Caco-2 (cell line): ENCODE data around the gene C2CD3. TPM values are rescaled to one million over a fixed set of nuclear protein-coding genes. Genes with fewer than 3 reads are reported as not detected.

Experiments used
- BruUV-seq: library from RNA; stranded (reverse); fragments of 400-500 nt; replicated peaks from 2 replicates; lab custom pipeline; 2021; lab: Mats Ljungman, UMichigan
- CTCF ChIA-PET: fragments of 300-600 bp; sonication (Branson Sonifier 250); formaldehyde crosslinking; loops from one replicate; lab custom pipeline; 2022; ENCODE audit warnings: antibody characterized with exemption; lab: Charles Lee
- POLR2A ChIA-PET: fragments of 300-600 bp; sonication (Branson Sonifier 250); formaldehyde crosslinking; loops from one replicate; lab custom pipeline; 2022; ENCODE audit warnings: antibody characterized with exemption; lab: Charles Lee
- DNase-seq, 2 experiments: peaks; one replicate each; pipeline versions ENCODE4 v3.0.0 to v3.0.0-alpha.2; 2020 to 2022
- H3K27me3 ChIP-seq: replicated peaks from 2 replicates; pipeline ENCODE4 v1.6.0; 2011; ENCODE audit warnings: low read length; ENCODE audit not compliant: control insufficient read depth, insufficient read depth
- H3K36me3 ChIP-seq: 2 replicates; pipeline ENCODE4 v1.5.1; 2011; ENCODE audit warnings: low read length; ENCODE audit not compliant: control insufficient read depth, insufficient read depth
- H3K4me1 ChIP-seq: fragments of 250-450 bp; sonication (Bioruptor Pico); 2 replicates; pipeline ENCODE4 v1.5.1; 2020; ENCODE audit warnings: mild to moderate bottlenecking
- H3K4me3 ChIP-seq: 2 replicates; pipeline ENCODE4 v1.5.1; 2011; ENCODE audit warnings: low read depth, mild to moderate bottlenecking, control low read depth, low read length
- H3K9me3 ChIP-seq: fragments of 250-450 bp; sonication (Bioruptor Pico); 2 replicates; pipeline ENCODE4 v1.5.1; 2020; ENCODE audit warnings: mild to moderate bottlenecking, moderate library complexity
- H3K27ac Mint-ChIP-seq: one replicate; pipeline ENCODE4 v1.8.0; 2022; ENCODE audit warnings: mixed read lengths; ENCODE audit not compliant: unreplicated experiment
- H3K27me3 Mint-ChIP-seq: one replicate; pipeline ENCODE4 v1.8.0; 2022; ENCODE audit warnings: mixed read lengths; ENCODE audit not compliant: insufficient read depth, unreplicated experiment
- H3K36me3 Mint-ChIP-seq: one replicate; pipeline ENCODE4 v1.8.0; 2022; ENCODE audit warnings: mild to moderate bottlenecking, mixed read lengths; ENCODE audit not compliant: insufficient read depth, unreplicated experiment
- H3K4me1 Mint-ChIP-seq: one replicate; pipeline ENCODE4 v1.8.0; 2022; ENCODE audit warnings: low read depth, mixed read lengths; ENCODE audit not compliant: unreplicated experiment
- H3K4me3 Mint-ChIP-seq: one replicate; pipeline ENCODE4 v1.8.0; 2022; ENCODE audit warnings: mild to moderate bottlenecking, moderate library complexity, mixed read lengths; ENCODE audit not compliant: unreplicated experiment
- H3K9me3 Mint-ChIP-seq: one replicate; pipeline ENCODE4 v1.8.0; 2022; ENCODE audit warnings: mixed read lengths; ENCODE audit not compliant: unreplicated experiment
- intact Hi-C: fragments of 100-400 bp; cut with micrococcal nuclease; formaldehyde crosslinking; loops from one replicate; pipeline ENCODE4 v1.10.0; 2022; ENCODE audit not compliant: unreplicated experiment
- total RNA-seq: library from RNA; stranded (reverse); gene quantifications from 2 replicates; pipeline ENCODE4 v1.2.3, GENCODE V29; 2022
- TF ChIP-seq, protein P1 (sequence below), 2 experiments: fragments of 200-600 bp in 1 of 2; IDR thresholded peaks; 1 replicate in 1 of 2; 2 replicates in 1 of 2; pipeline versions ENCODE4 v1.5.1 to v1.8.0; 2011 to 2022; ENCODE audit warnings: antibody characterized with exemption in 1 of 2, control low read depth in 1 of 2, inconsistent platforms in 1 of 2, low read depth in 1 of 2, low read length in 1 of 2, mild to moderate bottlenecking in 1 of 2, moderate library complexity in 1 of 2; ENCODE audit not compliant: insufficient read depth in 1 of 2, severe bottlenecking in 1 of 2, unreplicated experiment in 1 of 2

Gene C2CD3
- total RNA-seq, 1 experiment from 2014 or later, result 47.5 TPM

- Mint-ChIP-seq H3K36me3 (no peaks in the 10 kb centered on the region), H3K4me1 (no peaks in the 10 kb centered on the region), H3K9me3 (no peaks in the 10 kb centered on the region), H3K27ac (no peak overlapping the region), H3K27me3 (no peaks in the 10 kb centered on the region), H3K4me3 (no peak overlapping the region)
- TF ChIP-seq, protein P1, sequence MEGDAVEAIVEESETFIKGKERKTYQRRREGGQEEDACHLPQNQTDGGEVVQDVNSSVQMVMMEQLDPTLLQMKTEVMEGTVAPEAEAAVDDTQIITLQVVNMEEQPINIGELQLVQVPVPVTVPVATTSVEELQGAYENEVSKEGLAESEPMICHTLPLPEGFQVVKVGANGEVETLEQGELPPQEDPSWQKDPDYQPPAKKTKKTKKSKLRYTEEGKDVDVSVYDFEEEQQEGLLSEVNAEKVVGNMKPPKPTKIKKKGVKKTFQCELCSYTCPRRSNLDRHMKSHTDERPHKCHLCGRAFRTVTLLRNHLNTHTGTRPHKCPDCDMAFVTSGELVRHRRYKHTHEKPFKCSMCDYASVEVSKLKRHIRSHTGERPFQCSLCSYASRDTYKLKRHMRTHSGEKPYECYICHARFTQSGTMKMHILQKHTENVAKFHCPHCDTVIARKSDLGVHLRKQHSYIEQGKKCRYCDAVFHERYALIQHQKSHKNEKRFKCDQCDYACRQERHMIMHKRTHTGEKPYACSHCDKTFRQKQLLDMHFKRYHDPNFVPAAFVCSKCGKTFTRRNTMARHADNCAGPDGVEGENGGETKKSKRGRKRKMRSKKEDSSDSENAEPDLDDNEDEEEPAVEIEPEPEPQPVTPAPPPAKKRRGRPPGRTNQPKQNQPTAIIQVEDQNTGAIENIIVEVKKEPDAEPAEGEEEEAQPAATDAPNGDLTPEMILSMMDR (IDR thresholded peaks at IDR 0.05; ENCODE audit: insufficient read depth in 1 of 2, low read depth in 1 of 2, low read length in 1 of 2, severe bottlenecking in 1 of 2, unreplicated experiment in 1 of 2), result no peak
- Histone ChIP-seq H3K9me3 (no peaks in the 10 kb centered on the region), H3K36me3 (no peaks in the 10 kb centered on the region), H3K4me3 (no peak overlapping the region), H3K4me1 (no peaks in the 10 kb centered on the region), H3K27me3 (no peaks in the 10 kb centered on the region)
- no peak for DNase-seq
- POLR2A ChIA-PET, result no interaction called here
- CTCF ChIA-PET, result no interaction called here
- intact Hi-C loops, result no loop called here
- no TSS peak for BruUV-seq
These were observed 175.1 kb downstream of the C2CD3 start for GRCh38 chr11:73995731-73996130.

DNA sequence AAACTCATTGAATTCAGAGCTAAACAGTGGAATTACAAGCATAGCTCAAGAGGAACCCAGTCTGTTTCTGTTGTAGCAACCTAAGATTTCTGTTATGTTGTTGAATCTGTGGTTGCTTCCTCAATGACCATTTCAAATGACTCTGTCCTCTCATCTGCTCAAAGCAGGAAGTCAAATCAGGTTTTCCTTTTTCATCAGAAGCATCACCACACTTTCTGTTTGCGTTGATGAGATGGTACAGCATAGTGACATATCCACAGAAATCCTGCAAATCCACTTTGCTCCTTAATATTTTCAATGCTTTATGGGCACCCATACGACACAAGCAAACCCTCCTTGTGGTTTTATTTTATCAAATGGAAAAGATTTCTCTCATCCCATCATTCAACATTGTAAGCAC lies 175.6 kb downstream of the C2CD3 start:
- H3K4me3 ChIP-seq, result no peak overlapping the region
- no TSS peak for BruUV-seq
- H3K4me1 ChIP-seq, result no peaks in the 10 kb centered on the region
- TF ChIP-seq, protein P1 (IDR thresholded peaks at IDR 0.05; ENCODE audit: insufficient read depth in 1 of 2, low read depth in 1 of 2, low read length in 1 of 2, severe bottlenecking in 1 of 2, unreplicated experiment in 1 of 2), result no peak
- no peak for DNase-seq
- Mint-ChIP-seq H3K36me3 (no peaks in the 10 kb centered on the region), H3K4me1 (no peaks in the 10 kb centered on the region), H3K9me3 (no peaks in the 10 kb centered on the region), H3K27ac (no peak overlapping the region), H3K4me3 (no peak overlapping the region), H3K27me3 (no peaks in the 10 kb centered on the region)
- no peaks in the 10 kb centered on the region for H3K9me3 ChIP-seq
- no peaks in the 10 kb centered on the region for H3K27me3 ChIP-seq
- intact Hi-C loops, result no loop called here
- no peaks in the 10 kb centered on the region for H3K36me3 ChIP-seq
- CTCF ChIA-PET, result no interaction called here
- POLR2A ChIA-PET, result no interaction called here

GRCh38 chr11:73991471-73992006 lies 179.3 kb downstream of the C2CD3 start:
- no peak overlapping the region for H3K27ac Mint-ChIP-seq
- H3K9me3 ChIP-seq, result no peaks in the 10 kb centered on the region
- POLR2A ChIA-PET, result no interaction called here
- H3K27me3 Mint-ChIP-seq, result no peaks in the 10 kb centered on the region
- H3K9me3 Mint-ChIP-seq, result no peaks in the 10 kb centered on the region
- H3K4me3 ChIP-seq, result no peak overlapping the region
- BruUV-seq, result no TSS peak
- no peak for DNase-seq
- no peaks in the 10 kb centered on the region for H3K27me3 ChIP-seq
- intact Hi-C loops, result no loop called here
- H3K4me3 Mint-ChIP-seq, result no peak overlapping the region
- H3K4me1 ChIP-seq, result no peaks in the 10 kb centered on the region
- H3K36me3 Mint-ChIP-seq, result no peaks in the 10 kb centered on the region
- TF ChIP-seq, protein P1 (IDR thresholded peaks at IDR 0.05; ENCODE audit: insufficient read depth in 1 of 2, low read depth in 1 of 2, low read length in 1 of 2, severe bottlenecking in 1 of 2, unreplicated experiment in 1 of 2), result no peak
- no peaks in the 10 kb centered on the region for H3K36me3 ChIP-seq
- no peaks in the 10 kb centered on the region for H3K4me1 Mint-ChIP-seq
- CTCF ChIA-PET, result no interaction called here
